Rectal smooth muscle tissue (tissue), 1 donor: Measurements from ENCODE around the gene FOXP4.

Experiments
- H3K27ac ChIP-seq: one replicate; pipeline ENCODE4 v1.7.0; 2013; ENCODE audit warnings: low read depth, low read length, inconsistent platforms
- H3K27me3 ChIP-seq: one replicate; pipeline ENCODE4 v1.7.0; 2013; ENCODE audit warnings: low read length; ENCODE audit not compliant: control insufficient read depth, insufficient read depth
- H3K36me3 ChIP-seq: one replicate; pipeline ENCODE4 v1.7.0; 2013; ENCODE audit warnings: low read length; ENCODE audit not compliant: control insufficient read depth, insufficient read depth
- H3K4me1 ChIP-seq: one replicate; pipeline ENCODE4 v1.7.0; 2013; ENCODE audit warnings: low read length; ENCODE audit not compliant: control insufficient read depth, insufficient read depth
- H3K4me3 ChIP-seq: one replicate; pipeline ENCODE4 v1.7.0; 2013; ENCODE audit warnings: low read length
- H3K9ac ChIP-seq: one replicate; pipeline ENCODE4 v1.7.0; 2013; ENCODE audit warnings: low read length

FOXP4 gene

GRCh38 chr6:41545703-41546474, at the start of gene FOXP4:
Gene FOXP4, plus strand, starts transcription at chr6:41546381. Its CDS starts 19,380 bp downstream, at chr6:41565761.
- Histone ChIP-seq H3K27me3 (no peaks in the 10 kb centered on the region), H3K4me3 (peak within 1 kb of the TSS; percentile 96), H3K27ac (peak within 1 kb of the TSS; percentile 59), H3K36me3 (no peaks in the 10 kb centered on the region), H3K4me1 (peaks cover 2% of the 10 kb centered on the region), H3K9ac (peak within 1 kb of the TSS; percentile 51)

- Histone ChIP-seq H3K4me3 (no peak overlapping the region), H3K27me3 (no peaks in the 10 kb centered on the region), H3K9ac (no peak overlapping the region), H3K4me1 (no peaks in the 10 kb centered on the region), H3K36me3 (no peaks in the 10 kb centered on the region), H3K27ac (no peak overlapping the region)
Observed at GRCh38 chr6:41497573-41497972, 48.6 kb upstream of the FOXP4 start.

- Histone ChIP-seq H3K9ac (no peak overlapping the region), H3K4me1 (no peaks in the 10 kb centered on the region), H3K4me3 (no peak overlapping the region), H3K36me3 (no peaks in the 10 kb centered on the region), H3K27me3 (no peaks in the 10 kb centered on the region), H3K27ac (no peak overlapping the region)
Observed at GRCh38 chr6:41497994-41498393, 48.2 kb upstream of the FOXP4 start.

- Histone ChIP-seq H3K4me1 (no peaks in the 10 kb centered on the region), H3K4me3 (no peak overlapping the region), H3K27me3 (no peaks in the 10 kb centered on the region), H3K27ac (no peak overlapping the region), H3K36me3 (no peaks in the 10 kb centered on the region), H3K9ac (no peak overlapping the region)
Observed at GRCh38 chr6:41498968-41499599, 47.1 kb upstream of the FOXP4 start.

- H3K4me3 ChIP-seq, result no peak overlapping the region
Observed at GRCh38 chr6:41500561-41500960, 45.6 kb upstream of the FOXP4 start.

GRCh38 chr6:41502566-41502916, 43.6 kb upstream of the FOXP4 start:
- Histone ChIP-seq H3K9ac (no peak overlapping the region), H3K4me1 (peaks cover 6% of the 10 kb centered on the region), H3K27me3 (peaks cover 2% of the 10 kb centered on the region), H3K4me3 (no peak overlapping the region), H3K27ac (no peak overlapping the region), H3K36me3 (no peaks in the 10 kb centered on the region)

More at GRCh38 chr6:41500561-41500960, 45.6 kb upstream of the FOXP4 start:
- no peak overlapping the region for H3K27ac ChIP-seq
- peaks cover 2% of the 10 kb centered on the region for H3K27me3 ChIP-seq
- no peaks in the 10 kb centered on the region for H3K36me3 ChIP-seq
- H3K4me1 ChIP-seq, result peaks cover 2% of the 10 kb centered on the region
- H3K9ac ChIP-seq, result no peak overlapping the region

- H3K4me3 ChIP-seq, result no peak overlapping the region
- no peaks in the 10 kb centered on the region for H3K36me3 ChIP-seq
- no peak overlapping the region for H3K27ac ChIP-seq
- no peak overlapping the region for H3K9ac ChIP-seq
- H3K4me1 ChIP-seq, result peaks cover 6% of the 10 kb centered on the region
- peaks cover 2% of the 10 kb centered on the region for H3K27me3 ChIP-seq
Observed at GRCh38 chr6:41502917-41503671, 43.1 kb upstream of the FOXP4 start.

- H3K27ac ChIP-seq, result no peak overlapping the region
- H3K4me3 ChIP-seq, result peak overlapping the region; percentile 45
- H3K27me3 ChIP-seq, result peaks cover 2% of the 10 kb centered on the region
- no peak overlapping the region for H3K9ac ChIP-seq
- H3K4me1 ChIP-seq, result peaks cover 6% of the 10 kb centered on the region
- H3K36me3 ChIP-seq, result no peaks in the 10 kb centered on the region
Observed at GRCh38 chr6:41503827-41504465, 42.2 kb upstream of the FOXP4 start.

- Histone ChIP-seq H3K36me3 (no peaks in the 10 kb centered on the region), H3K27me3 (peaks cover 2% of the 10 kb centered on the region), H3K9ac (no peak overlapping the region), H3K4me3 (peak overlapping the region; percentile 47), H3K27ac (peak overlapping the region; percentile 63), H3K4me1 (peaks cover 9% of the 10 kb centered on the region)
Observed at GRCh38 chr6:41504466-41505121, 41.6 kb upstream of the FOXP4 start.

- peak overlapping the region; percentile 14 for H3K9ac ChIP-seq
- peaks cover 2% of the 10 kb centered on the region for H3K27me3 ChIP-seq
- peak overlapping the region; percentile 63 for H3K27ac ChIP-seq
- H3K36me3 ChIP-seq, result no peaks in the 10 kb centered on the region
- H3K4me3 ChIP-seq, result peak overlapping the region; percentile 47
- H3K4me1 ChIP-seq, result peaks cover 12% of the 10 kb centered on the region
Observed at GRCh38 chr6:41505122-41506049, 40.8 kb upstream of the FOXP4 start.

- Histone ChIP-seq H3K9ac (no peak overlapping the region), H3K36me3 (no peaks in the 10 kb centered on the region), H3K27ac (no peak overlapping the region), H3K4me1 (peaks cover 12% of the 10 kb centered on the region), H3K4me3 (no peak overlapping the region), H3K27me3 (peaks cover 2% of the 10 kb centered on the region)
Observed at GRCh38 chr6:41508479-41508878, 37.7 kb upstream of the FOXP4 start.
